ENCODE results near the gene ELAPOR1. TPM values are rescaled to one million over a fixed set of nuclear protein-coding genes. Genes with fewer than 3 reads are reported as not detected.
"Not testable (repeated sequence)": the region's sequence is repeated elsewhere in the genome, so short reads cannot be mapped to it uniquely, and the experiment has no call there.

Gene ELAPOR1
- total RNA-seq, 1 donor from 2014 or later, result 3.5 TPM

DNA sequence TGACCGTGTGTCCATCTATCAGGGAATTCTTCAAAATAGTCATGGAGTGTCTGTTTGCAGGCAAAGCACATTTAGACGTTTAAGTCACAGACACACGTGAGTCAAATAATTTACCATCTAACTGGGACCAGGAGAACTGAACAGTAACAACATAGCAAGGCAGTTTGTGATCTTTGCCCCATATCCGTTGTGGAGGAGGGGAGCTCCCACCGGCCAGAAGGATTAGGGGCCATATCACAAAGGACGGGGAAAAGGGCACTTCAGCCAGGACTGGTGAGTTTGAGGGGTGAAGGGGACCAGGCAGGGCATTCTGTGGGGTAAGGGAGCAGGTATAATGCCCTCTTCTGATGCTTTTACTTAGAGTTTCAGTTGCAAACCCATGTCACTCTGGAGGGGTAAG lies 22.9 kb downstream of the ELAPOR1 start:
- no peak for DNase-seq

DNA sequence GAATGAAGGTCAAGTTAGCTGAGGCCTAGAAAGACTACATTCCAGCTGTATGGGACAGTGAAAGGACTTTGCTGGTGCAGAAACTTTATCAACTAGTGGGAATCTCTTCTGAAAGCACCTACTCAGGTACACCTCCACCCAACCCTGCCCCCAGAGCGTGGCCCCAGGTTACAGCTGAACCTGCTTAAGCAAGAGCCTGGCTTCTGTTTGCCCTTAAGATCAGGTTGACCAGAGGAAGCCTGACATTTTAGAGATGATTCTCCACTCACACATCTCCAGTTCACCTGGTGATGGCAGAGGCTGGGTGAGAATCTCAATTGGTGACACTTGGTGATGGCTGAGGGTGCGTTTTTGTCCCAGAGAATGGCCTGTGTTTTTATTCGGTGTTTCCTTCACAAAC lies 24.0 kb downstream of the ELAPOR1 start:
- DNase-seq, result no peak

DNA sequence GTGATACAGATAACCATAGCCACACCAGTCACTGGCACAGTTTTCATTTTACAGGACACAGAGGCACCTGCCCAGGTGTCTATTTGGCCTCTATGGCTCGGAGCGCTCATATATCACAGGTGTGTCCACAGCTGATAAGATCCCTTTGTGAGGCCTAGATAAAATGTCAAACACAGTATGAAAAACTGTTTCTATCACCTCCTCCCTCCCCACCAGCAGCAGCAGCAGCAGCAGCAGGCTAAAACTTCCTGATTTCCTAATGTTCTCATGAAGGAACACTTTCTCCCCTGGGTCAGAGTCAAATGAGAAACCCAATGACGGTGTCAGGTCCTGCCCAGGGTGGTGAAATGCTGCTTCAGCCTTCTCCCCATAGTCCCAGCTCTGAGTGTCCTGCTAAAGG lies 24.4 kb downstream of the ELAPOR1 start:
- no peak for DNase-seq

DNA sequence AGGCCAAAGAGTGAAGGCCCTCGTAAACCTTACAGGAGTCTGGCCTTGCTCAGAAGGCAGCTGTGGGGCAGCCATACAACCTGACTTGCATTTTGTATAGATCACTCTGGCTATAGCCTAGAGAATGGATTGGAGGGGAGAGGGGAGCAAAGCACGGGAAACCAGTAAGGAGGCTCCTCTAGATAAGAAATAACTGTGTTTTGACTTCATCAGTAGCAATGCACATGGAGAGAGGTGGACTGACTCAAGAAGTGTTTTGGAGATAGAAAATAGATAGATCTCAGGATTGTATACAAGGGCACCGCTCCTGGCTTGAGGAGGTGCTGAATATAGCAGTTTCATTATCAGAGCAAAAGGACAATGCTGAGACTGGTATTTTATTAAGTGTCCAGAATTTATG lies 26.5 kb downstream of the ELAPOR1 start:
- no peak for DNase-seq

DNA sequence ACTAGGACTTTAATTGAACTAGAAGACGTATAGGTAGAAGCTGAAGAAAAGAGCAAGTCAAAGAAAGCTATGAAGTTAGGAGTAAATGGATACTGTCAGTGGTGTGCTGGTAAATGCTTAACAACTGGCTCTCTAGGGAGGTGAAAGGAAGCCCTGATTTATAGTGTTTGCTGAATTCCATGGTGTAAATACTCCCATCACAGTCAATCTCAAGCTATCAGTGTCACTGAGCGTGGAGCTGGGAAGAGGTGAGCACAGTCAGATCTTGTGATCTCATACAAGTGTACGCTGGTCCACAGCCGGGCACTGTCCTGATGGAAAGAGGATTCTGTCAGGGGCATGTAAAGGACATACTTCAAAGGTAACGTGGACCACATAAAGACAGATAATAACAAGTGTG lies 28.3 kb downstream of the ELAPOR1 start:
- no peak for DNase-seq

DNA sequence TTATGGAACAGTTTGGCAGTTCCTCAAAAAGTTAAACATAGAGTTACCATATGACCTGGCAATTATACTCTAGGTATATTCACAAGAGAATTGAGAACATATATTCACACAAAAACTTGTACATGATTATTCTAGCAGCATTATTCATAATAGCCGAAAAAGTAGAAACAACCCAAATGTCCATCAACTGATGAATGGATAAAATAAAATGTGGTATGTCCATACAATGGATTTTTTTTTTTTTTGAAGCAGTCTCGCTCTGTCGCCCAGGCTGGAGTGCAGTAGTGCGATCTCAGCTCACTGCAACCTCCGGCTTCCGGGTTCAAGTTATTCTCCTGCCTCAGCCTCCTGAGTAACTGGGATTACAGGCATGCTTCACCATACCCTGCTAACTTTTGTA lies 28.8 kb downstream of the ELAPOR1 start:
- DNase-seq, result not testable (repeated sequence)

DNA sequence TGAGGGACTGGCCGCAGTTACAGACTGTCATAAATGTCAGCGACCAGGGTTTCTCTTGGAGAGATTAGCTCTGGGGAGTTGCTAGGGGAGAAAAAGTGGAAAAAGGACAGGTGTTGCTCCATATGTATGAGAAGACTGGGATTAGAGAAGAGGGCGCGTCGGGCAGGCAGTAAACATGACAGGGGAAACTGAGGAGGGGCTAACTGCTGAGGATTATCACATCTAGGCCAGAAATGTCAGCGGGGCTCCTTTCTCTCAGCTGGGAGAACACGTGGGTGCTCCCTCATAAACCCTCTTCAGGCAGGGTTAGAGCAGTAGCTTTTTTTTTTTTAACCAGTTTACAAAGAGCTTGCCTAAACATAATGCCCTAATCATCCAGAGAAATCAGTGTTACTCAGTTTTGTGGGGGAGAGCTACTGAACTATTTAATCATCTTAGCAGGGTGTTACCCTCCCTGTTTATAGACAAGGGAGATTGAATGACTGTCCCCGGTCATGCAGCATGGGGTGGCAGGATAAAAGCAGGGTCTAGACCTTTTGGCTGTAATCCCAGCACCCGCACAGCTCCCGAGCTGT lies 35.2 kb downstream of the ELAPOR1 start:
- no peak for DNase-seq

DNA sequence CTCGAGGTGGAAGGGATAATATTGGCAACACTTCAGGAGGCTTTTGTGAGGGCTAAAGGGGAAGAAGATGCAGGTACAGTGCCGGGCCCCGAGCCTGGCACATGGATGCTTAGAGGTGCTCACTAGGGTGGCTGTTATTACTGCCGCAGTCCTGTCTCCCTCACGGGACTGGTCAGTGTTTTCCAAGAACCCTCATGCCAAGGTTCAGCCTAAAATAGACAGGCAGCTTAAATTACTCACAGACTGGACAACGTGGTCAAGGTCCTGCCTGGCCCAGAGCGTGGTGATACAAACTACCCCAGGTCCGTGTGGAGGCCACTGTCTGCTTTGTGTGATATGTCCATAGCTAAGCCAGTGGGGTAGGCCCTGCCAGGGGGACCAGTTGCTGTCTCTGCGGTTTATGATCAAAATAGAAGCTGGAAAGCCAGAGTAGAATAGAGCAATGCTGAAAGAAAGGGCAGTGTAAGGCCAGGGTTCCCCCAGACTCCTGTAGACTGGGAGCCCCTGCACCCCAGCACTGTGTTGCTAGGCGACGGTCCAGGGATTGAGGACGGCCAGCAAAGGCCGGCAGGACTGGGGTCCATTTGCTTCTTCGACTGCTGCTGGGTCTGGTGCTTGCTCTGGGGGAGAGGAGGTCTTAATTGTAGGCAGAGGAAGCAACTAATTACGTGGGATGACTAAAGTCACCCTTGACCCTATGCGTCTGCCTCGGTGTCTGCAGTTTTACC lies 36.1 kb downstream of the ELAPOR1 start:
- no peak for DNase-seq

DNA sequence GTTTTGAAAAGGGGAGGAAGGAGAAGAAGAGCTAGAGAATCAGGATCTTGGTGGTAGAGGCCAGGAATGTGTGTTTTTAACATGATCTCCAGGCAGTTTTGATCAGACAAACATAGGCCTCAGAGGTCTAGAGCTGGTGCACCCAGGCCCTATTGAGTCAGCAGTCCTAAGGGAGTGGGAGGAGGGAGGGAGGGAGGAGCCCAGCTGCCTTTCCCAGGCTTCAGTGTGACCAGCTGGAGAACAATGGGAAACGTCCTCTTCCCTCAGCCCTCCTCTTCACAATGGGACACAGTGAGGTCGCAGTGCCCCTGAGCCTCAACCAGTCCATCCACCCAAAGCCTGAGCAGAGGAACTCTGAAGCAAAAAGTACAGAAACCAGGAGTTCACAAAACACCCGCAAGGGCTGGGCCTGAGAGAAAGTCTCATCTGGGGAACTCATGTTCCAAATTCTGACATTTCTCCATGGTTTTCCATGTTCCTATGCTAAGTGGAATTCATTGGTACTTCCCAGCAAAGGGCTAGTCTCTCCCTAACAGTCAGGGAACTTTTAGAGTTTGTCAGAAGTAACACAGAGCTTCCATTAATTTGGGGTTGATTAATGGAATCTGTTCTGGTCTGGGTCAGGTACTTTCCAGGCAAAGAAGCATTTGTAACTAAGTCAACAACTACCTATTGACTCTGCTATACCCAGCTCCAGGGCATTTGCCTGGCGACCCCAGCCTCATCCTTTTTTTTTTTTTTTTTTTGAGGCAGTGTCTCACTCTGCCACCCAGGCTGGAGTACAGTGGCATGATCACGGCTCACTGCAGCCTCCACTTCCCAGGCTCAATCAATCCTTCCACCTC lies 37.5 kb downstream of the ELAPOR1 start:
- no peak for DNase-seq

DNA sequence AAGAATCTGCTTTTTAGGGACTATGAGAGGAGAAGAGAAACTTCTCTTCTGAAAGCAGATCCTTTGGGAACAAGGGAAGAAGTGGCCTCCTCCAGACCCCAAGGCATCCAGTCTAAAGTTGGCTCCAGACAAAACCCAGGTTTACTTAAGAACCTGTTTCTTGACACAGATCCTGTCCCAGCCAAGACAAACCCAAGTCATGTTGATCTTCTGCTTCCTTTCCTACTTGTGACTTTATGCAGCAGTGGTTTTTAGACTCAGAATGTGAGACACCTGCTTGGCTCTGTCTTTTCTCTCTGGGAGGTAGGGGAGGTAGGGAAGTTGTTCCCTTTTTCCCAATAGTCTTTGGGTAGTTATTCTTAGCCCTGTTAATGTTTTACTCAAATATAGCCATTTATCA lies 38.3 kb downstream of the ELAPOR1 start:
- no peak for DNase-seq

DNA sequence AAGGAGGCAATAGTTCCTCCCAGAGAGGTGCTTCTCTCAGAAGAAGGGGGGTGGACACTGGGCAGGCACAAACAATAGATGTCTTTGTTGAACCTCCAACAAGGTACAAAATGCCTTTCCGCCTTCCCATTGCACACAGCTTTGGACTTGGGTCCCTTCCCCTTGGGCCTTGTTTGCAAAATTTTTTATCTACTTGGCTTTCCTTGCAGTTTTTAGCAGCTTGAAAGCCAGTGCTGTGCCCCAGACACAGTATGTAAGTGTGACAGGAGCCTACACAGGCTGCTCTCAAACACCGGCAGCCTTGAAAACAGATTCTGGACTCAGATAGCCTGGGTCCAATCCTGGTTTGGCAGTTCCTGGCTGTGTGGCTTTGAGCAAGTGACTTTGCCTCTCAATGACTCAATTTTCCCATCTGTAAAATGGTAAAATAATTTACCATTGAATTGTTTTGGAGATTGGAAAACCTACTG lies 43.0 kb downstream of the ELAPOR1 start:
- no peak for DNase-seq

DNA sequence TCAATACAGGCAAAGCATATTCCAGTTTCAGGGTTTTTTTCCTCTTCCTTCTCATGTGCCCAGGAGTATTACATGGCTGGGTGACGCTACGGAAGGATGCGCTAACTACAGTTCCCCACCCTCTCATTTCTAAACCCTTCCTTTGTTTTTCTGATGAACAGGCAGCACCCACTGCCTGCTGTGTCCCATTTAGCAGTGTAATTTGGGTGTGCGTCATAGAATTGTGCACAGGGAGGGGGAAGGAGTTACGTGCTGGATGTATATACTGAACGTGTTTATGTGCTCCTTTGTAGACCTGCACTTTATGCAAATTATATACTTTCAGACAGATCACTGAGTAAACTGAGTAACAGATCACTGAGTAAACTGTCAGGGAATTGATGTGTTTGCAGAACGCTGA lies 44.5 kb downstream of the ELAPOR1 start:
- no peak for DNase-seq

DNA sequence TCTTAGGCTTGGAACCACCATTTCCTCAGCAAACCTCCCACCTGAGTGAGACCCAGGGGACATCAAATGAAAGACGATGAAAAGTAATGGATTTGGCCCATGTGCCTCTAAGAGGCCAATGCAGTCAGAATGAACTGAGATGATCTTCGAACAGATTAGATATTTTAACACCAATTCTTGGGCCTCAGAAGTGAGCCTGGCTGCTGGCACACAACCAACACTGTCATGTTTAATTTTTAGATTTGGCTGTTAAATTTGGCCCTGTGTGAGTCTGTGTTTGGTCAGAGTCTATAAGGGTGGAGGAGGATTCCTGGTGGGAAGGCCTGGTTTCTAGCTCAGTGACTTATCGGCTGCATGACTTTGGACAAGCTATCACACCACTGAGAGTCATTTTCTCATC lies 45.4 kb downstream of the ELAPOR1 start:
- no peak for DNase-seq

DNA sequence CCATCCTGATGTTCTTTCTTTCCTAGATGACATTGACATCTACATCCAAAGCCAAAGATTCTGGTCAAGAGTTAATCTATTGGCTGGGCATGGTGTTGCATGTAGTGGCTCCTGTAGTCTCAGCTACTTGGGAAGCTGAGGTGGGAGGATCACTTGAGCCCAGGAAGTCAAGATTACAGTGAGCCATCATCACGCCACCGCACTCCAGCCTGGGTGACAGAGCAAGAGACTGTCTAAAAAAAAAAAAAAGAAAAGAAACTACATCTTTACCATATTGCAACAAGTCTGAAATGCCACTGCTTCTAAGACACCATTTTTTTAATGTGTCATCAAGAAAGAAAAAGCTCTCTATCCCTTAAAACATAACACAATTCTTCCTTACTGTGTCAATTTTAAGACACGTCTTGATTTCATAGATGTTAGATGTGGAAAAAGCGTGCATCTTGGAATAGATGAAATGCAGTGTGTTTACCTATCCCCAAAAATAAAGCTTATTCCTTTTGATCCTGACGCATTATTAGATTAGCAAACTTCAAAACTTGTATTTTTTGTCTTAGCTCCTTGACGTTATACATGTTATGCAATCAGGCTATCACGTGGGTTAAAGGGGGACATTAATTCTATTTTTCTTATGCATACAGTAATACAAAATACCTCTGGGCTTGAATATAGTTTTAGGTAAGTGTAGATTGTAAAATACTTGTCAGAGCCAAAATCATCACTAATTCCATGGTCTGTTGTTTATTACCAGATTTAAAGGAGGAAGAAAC lies 46.3 kb downstream of the ELAPOR1 start:
- DNase-seq, result no peak

DNA sequence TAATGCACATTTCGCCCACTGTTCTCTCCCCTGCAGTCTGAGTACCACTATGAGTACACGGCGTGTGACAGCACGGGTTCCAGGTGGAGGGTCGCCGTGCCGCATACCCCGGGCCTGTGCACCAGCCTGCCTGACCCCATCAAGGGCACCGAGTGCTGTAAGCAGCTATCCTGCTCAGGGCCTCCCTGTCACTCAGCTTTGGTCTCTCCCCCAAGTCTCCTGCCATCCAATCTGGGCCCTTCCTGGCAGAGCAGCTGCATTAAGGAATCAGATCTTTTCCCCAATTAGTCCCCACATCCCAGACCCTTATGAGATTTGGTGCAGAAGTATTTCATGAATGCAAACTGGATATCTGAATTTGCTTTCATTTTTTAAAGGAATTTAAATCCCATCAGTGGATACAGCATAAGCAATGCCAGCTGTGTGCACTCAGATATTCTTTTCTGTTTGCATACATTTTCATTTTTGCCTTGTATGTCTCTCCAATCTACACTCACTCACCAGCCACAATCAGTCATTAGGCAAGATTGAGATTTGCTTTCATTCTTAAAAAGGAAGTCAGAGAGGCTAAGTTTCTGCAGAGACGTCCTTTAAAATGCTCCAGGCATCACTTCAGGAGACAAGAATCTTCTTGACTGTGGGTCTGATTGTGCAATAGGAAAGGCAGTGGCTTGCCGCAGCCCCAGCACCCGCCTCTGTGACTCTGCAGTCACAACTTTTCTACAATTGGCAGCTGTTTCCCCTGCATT lies 48.1 kb downstream of the ELAPOR1 start:
- peak; percentile 76 for DNase-seq

DNA sequence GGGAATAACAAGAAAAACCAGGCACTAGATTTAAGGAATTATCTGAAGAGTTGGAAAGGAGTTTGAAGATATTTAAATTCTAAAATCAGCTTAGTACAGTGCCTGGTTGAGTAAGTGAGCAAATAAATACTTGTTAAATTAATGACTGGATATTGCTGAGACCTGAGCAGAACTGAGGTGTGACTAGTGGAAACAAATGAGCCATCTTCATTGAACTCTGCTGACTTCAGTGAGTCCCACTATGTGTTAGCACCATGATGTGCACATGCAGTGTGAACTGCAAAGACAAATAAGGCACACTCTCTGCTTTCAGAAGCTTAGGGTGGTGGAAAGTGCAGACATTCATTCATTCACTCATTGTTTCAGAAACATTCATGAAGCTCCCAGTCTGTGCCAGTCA lies 48.7 kb downstream of the ELAPOR1 start:
- DNase-seq, result no peak

DNA sequence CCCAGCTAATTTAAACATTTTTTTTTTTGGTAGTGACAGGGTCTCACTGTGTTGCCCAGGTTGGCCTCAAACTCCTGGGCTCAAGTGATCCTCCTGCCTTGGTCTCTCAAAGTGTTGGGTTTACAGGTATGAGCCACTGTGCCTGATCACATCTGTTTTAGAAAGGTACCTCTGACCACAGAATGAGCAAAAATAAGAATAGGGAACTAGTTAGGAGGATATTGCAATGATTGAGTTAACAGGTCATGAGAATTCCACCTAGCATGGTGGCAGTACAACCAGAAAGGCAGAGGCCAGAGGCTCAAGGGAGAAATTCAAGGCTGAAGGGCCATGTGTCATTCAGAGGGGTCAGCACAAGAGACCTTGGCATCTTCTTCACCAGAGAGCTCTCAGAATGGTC lies 49.6 kb downstream of the ELAPOR1 start:
- DNase-seq, result no peak

All from skin of body (tissue), 2 donors.